HG03432 (cell line): Measurements from ENCODE around the gene CEMP1.
"Not testable (repeated sequence)": the region's sequence is repeated elsewhere in the genome, so short reads cannot be mapped to it uniquely, and the experiment has no call there.

Experiments
- ATAC-seq: cut with Tn5 transposase; IDR thresholded peaks from one replicate; pipeline ENCODE4 v1.9.1; 2021; ENCODE audit warnings: mild to moderate bottlenecking, moderate library complexity; ENCODE audit not compliant: unreplicated experiment

The CEMP1 gene

GRCh38 chr16:2531371-2531695, at the start of gene CEMP1:
CEMP1 (minus strand) TSS chr16:2531408; CDS start chr16:2531073, 335 bp downstream.
- ATAC-seq = no peak

- ATAC-seq = not testable (repeated sequence)
These were observed 49.6 kb upstream of the CEMP1 start for GRCh38 chr16:2580818-2581217.

- not testable (repeated sequence) for ATAC-seq
These were observed 48.9 kb upstream of the CEMP1 start for GRCh38 chr16:2580143-2580542.

GRCh38 chr16:2578905-2579304, 47.7 kb upstream of the CEMP1 start:
- ATAC-seq = not testable (repeated sequence)

GRCh38 chr16:2577044-2577443, 45.8 kb upstream of the CEMP1 start:
- ATAC-seq = not testable (repeated sequence)

GRCh38 chr16:2575839-2576238, 44.6 kb upstream of the CEMP1 start:
- ATAC-seq = not testable (repeated sequence)

GRCh38 chr16:2572704-2573103, 41.5 kb upstream of the CEMP1 start:
- not testable (repeated sequence) for ATAC-seq

- not testable (repeated sequence) for ATAC-seq
These were observed 37.4 kb upstream of the CEMP1 start for GRCh38 chr16:2568573-2568972.

GRCh38 chr16:2567506-2567905, 36.3 kb upstream of the CEMP1 start:
- not testable (repeated sequence) for ATAC-seq

- ATAC-seq = peak; percentile 53
These were observed 29.6 kb upstream of the CEMP1 start for GRCh38 chr16:2560798-2561133.

GRCh38 chr16:2560131-2560797, 29.1 kb upstream of the CEMP1 start:
- ATAC-seq = peak; percentile 62

GRCh38 chr16:2557150-2557549, 25.9 kb upstream of the CEMP1 start:
- not testable (repeated sequence) for ATAC-seq

- ATAC-seq = not testable (repeated sequence)
These were observed 23.7 kb upstream of the CEMP1 start for GRCh38 chr16:2554709-2555425.

- ATAC-seq = not testable (repeated sequence)
These were observed 20.2 kb upstream of the CEMP1 start for GRCh38 chr16:2551420-2551889.

GRCh38 chr16:2550283-2550878, 19.2 kb upstream of the CEMP1 start:
- not testable (repeated sequence) for ATAC-seq

- not testable (repeated sequence) for ATAC-seq
These were observed 12.6 kb upstream of the CEMP1 start for GRCh38 chr16:2543771-2544170.

GRCh38 chr16:2541409-2541808, 10.2 kb upstream of the CEMP1 start:
- not testable (repeated sequence) for ATAC-seq

GRCh38 chr16:2540912-2541311, 9.7 kb upstream of the CEMP1 start:
- not testable (repeated sequence) for ATAC-seq

GRCh38 chr16:2539845-2540458, 8.7 kb upstream of the CEMP1 start:
- not testable (repeated sequence) for ATAC-seq

GRCh38 chr16:2539192-2539844, 8.1 kb upstream of the CEMP1 start:
- ATAC-seq = not testable (repeated sequence)
